NCI-H146 (cell line): ENCODE data around the gene TTC8.
"Not testable (repeated sequence)": the region's sequence is repeated elsewhere in the genome, so short reads cannot be mapped to it uniquely, and the experiment has no call there.

Experiments used
- DNase-seq: peaks from one replicate; lab custom pipeline; 2025; lab: John Stamatoyannopoulos, UW

Gene TTC8

DNA sequence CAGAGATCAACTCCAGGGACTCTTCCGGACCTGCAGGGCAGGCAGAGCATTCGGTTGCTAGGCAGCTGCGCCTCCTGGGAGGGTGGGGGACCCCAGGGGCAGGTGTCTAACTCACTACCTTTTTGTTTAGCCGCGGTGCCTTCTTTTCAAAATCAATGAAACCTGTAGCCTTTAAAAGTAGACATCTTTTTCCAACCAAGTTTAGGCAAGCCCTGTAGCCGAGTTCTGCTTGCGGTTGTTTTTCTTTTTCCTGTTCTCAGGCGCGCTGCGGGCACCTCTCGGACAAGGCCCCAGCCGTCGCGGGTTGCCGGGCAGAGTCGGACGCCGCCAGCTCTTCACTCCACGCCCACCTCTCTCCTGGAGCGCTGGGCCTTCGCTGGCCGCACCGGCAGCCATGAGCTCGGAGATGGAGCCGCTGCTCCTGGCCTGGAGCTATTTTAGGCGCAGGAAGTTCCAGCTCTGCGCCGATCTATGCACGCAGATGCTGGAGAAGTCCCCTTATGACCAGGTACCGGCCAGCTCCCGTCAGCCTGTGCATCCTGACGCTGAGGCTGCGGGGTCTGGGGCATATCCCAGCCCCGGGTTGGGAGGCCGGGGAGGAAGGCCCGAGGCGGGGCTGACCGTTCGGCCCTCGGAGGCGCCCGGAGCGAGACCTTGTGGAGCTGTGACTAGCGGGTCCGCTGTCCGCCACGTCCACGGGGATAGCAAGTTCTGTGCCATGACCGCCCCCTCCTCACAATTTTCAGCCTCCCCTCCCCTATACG lies at the start of gene TTC8:
TSS of gene TTC8 (plus strand) at position 338 of the 764 bp plus-strand sequence. CDS start at position 395, 57 bp downstream.
- peak; percentile 87 for DNase-seq

DNA sequence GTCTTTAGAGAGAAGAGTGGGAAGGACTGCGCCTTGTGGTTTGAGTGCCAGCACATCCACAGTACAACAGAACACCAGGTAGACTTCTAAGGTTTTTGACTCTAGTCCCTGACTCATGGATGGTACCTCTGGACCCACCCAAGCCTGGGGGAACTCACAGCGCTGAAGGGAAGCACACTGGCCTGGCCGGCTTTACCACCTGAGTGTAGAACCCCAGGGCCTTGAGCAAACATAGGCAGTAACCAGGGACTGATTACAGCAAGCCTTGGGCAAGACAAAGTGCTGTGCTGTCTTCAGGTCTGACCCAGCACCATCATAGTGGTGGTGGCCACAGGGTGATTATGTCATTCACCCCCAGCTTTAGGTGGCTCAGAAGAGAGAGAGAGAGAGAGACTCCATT lies 48.9 kb upstream of the TTC8 start:
- no peak for DNase-seq

DNA sequence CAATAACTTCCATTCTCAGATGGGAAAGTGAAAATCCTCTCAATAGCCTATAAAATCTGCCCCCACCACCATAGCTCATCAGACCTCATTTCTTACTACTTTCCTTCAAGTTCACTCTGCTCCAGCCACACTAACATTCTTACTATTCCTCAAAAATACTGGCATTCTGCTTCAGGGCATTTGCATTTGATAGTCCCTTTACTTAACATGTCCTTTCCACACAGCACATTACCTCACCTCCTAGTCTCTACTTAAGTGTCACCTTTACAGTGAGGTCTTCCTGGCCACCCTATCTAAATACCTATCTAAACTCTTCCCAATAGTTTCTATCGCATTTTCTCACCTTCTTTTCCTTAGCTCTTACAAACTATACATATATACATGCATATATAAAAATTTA lies 38.5 kb upstream of the TTC8 start:
- no peak for DNase-seq

DNA sequence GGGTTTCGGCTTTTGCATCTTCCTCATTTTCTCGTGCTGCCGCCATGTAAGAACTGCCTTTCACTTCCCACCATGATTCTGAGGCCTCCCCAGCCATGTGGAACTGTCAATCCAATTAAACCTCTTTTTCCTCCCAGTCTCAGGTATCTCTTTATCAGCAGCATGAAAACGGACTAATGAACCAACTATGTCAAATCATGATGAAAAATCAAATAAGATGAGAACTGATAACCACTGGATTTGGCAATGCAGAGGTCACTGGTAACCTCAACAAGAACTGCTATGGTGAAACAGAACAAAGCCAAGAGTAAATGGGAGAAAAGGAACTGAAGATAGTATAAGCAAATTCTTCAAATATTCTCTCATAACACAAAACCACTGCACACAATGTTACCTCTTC lies 37.7 kb upstream of the TTC8 start:
- DNase-seq: no peak

DNA sequence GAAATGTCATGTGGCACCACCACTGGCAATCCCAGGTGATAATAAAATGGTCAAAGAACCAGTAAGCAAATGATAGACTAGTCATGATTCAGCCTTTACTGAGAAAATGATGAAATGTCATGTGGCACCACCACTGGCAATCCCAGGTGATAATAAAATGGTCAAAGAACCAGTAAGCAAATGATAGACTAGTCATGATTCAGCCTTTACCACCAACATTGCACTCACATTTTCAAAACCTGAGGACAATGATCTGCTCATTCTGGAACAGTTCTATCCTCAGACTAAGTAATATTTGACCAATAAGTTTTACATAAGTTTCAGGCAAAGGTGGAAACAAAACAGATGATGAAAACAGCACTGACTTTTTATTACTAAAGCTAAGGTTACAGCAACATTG lies 34.9 kb upstream of the TTC8 start:
- DNase-seq: not testable (repeated sequence)

DNA sequence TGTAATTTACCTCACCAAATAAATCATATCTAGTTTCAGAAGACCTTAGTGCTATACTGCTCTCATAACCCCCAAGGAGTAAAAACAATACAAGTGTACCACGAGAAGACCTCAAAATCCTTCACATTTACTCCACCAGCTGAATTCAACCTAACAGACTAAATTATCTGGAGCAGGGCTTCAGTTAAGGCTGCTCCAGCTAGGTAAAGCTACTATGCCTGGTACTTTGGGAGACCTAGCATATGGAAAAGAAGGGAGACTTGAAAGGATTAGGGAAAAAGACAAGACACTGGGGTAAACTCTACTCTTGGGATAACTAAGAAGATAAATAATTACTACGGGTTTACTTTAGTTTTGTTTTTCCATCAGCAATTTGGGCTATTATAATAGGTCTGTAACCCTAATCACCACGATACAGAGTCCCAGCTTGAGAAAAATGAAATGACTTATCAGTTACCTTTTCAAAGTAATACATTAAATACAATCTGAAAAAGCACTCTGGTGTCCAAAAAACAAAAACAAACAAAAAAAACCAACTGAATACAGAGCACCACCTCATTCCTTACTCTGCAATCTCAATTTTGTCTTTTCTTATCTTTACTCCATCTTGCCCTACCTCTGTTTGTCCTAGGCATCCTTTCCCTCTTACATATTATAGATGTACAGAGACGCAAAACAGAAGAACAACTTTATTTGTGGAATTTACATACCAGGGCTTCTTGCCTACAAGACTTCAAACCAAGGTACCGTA lies 33.8 kb upstream of the TTC8 start:
- DNase-seq: peak; percentile 1

DNA sequence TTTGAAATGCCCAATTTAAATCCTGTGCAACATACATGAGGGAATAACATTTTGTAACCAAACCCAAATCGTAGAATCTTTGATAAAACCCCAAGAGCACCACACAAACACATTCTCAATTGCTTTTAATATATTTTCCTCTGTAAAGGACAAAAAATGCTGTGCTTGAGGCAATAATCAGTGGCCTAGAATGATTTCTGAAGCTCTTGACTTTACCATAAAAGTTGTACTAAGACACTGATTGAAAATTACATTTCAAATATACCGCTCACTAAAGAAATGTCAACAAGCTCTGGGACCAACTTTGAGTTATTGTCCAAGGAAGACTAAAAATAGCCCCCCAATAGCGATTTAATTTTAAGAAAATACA lies 33.2 kb upstream of the TTC8 start:
- no peak for DNase-seq

DNA sequence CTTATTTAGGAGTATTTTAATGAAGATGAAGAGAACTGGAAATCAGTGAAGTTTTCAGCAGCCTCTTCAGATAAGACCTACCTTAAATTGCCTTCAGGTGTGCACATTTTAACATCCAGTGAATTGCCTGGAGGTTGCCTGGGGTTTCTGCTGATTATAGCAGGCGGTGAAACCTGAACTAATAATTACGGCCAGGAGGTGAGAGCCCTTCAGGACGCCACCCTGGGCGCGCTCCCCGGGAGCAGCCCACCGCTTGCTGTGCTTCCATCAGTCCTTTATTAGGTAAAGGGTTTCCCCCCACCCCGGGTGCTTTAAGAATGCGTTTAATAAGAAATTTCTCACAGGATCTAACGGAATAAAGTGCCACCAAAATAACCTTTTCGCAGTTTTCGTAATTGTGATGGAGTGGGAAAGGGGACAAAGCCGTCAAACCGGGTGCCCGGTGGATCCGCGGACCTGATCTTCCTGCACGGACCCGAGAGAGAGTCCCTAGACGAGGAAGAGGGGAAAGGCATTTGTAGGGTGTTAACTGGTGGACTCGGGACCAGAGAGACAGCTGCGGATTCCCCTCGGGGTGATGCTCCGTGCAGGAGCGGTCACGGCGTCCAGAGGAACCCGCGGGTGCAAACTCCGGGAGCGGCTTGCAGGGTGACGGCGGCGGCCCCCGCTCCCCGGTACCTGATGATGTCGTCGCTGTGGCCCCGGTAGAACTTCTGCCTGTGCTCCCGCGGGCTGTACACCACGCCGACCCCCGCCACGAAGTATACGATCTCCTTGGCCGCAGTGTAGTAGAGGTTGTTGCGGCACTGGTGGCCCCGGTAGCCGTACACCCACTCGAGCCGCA lies 32.6 kb upstream of the TTC8 start:
- DNase-seq: peak; percentile 83

DNA sequence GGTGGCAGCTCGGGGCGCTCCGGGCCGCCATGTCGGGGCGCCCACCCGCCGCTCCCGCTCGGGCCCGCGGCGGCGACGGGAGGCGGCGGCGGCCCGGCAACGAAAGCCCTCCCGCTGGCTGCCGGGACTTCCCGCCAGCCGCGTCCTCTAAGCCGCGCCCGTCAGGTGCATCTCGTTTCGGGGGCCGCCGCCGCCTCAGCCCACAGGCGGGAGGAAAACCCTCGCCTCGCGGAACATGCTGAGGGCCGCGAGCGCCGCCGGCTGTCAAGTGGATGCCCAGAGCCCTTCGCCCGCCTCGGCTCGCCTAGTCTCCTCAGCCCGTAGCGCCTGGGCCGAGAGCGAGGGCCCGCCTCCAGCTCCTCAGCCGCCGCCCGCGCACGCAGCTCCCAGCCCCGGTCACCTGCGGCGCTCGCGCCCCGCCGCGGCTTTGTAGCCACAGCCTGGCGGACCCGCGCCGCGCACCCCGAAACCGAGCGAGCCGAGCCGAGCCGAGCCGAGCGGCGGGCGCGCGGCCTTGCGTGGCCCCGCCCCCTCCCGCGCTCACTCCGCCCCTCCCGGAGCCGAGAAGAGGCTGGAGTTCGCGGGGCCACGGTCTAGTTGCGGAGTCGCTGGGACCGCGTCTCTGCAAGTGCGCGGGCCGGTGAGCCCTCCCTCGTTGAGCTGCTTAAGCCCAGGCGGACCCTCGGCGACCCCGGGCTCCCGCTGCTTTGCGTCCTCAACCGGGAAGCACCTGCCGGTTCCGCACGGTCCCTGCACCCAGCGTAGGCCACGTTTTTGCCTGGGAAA lies 31.8 kb upstream of the TTC8 start, which contains the start of gene EML5:
TSS of gene EML5 (minus strand) at position 481 of the 786 bp plus-strand sequence. CDS start at position 31, 450 bp downstream.
- DNase-seq: peak; percentile 83

DNA sequence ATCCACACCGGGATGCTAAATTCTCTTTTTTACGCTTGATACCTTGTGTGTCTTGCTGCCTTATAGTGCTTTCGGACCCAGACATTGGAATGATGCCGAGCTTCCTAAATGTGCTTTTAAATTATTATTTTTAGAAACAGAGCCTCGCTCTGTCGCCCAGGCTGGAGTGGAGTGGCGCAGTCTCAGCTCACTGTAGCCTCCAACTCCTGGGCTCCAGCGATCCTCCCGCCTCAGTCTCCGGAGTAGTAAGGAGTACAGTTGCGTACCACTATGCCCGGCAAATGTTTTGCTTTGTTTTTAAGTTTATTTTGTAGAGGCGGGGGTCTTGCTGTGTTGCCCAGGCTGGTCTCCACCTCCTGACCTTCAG lies 31.2 kb upstream of the TTC8 start:
- no peak for DNase-seq

DNA sequence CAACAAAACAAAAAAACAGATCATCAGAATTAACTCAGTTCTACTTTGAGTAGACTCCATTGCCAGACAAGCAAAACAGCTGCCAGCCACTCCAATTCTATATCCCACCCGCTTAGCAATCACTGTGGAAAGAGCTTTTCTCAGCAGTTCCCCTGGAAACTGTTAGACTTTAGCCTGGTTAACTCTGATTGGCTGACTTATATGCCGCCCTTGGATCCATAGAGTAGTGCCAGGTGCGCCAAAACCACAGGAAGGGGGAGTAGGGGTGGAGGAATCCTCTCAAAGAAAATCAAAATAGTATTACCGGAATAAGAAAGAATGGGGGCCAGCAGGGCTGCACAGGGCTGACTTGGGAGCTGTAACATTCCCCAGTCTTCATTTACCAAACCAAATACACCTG lies 26.3 kb upstream of the TTC8 start:
- DNase-seq: peak; percentile 71

DNA sequence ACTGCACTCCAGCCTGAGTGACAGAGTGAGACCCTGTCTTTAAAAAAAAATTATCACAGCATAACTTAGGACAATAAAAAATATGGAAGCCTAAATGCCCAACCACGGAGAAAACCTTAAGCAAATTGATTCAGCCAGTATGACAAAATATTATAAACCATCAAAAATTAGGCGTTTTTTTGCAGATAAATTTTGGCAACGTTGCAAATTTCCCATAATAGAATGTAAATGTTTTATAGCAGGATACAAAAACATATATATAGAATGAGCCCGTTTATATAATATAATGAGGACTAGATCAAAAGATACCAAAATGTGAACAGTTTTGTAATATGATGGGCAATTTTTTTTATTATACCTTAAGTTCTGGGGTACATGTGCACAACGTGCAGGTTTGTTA lies 24.9 kb upstream of the TTC8 start:
- DNase-seq: no peak

DNA sequence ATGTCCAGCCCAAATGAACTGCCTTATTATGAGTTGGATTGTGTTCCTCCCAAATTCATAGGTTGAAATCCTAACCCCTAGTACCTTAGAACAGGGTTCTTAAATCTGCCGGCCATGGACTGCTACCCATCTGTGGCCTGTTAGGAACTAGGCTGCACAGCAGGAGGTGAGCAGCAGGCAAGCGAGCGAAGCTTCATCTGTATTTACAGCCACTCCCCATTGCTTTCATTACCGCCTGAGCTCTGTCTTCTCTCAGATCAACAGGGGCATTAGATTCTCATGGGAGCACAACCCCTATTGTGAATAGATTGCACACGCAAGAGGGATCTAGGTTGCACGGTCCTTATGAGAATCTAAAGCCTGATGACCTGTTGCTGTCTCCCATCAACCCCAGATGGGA lies 21.9 kb upstream of the TTC8 start:
- DNase-seq: peak; percentile 44

DNA sequence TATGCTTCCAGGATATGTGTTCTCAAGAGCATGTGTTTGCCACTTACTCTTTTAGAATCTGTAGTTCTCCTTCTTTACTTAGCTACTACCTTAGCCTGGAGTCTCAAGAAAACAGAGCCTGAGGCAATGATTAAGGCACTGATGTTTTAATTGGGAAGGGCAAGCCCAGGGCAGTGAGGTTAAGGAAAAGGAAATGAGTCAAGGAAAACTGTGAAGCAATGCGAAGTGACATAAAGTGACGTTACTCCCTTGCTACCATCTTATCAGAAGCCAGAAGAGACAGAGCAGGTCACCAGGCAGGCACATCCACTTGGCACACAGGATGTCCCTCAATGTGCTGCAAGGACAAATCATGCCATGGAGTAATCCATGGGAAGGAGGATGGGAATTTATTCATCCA lies 20.4 kb upstream of the TTC8 start:
- DNase-seq: no peak

DNA sequence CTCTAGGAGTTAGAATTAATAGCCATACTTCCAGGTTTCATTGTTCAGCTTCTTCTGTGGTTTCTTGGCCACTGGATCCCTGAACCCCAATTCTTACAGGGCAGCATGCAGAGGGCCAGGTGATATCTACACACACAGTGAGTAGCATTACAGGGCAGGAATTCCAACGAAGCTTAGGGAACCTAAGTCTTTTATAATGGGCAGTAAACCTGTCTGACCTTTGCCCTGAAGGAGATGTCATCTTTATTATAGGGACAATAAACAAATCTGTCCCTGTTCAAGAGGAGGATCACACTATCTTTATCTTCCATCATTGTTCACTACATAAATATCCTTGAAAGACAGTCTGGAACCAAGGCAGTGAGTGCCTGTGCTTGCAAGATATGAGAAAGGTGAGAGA lies 20.0 kb upstream of the TTC8 start:
- no peak for DNase-seq

DNA sequence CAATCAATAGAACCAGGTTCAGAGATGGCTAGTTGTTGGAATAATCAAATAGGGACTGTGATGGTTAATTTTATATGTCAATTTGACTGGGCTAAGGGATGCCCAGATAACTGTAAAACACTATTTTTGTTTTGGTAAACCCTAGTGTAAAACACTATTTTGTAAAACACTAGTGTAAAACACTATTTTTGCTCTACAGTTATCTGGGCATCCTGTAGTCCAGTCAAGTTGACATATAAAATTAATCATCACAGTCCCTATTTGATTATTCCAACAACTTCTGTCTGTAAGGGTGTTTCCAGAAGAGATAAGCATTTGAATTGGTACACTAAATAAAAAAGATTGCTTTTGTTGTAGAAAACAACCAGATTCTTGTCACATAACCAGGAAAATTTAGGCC lies 16.1 kb upstream of the TTC8 start:
- no peak for DNase-seq

DNA sequence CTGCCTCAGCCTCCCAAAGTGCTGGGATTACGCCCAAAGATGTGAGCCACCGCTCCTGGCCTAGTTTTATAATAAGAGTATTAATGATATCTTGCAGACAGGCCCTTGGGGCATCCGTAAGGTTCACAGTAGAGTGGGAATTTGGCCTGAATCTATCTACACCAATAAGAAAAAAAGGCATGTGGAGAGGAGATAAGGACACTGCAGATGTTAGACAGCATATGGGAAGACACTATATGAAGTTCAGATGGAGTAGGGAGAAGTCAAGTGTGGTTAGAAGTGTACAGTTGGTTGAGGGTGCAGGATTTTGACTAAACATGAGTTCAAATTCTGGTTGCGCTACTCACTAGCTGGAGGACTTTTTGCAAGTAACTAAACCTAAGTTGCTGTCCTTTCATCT lies 8.5 kb upstream of the TTC8 start:
- no peak for DNase-seq

DNA sequence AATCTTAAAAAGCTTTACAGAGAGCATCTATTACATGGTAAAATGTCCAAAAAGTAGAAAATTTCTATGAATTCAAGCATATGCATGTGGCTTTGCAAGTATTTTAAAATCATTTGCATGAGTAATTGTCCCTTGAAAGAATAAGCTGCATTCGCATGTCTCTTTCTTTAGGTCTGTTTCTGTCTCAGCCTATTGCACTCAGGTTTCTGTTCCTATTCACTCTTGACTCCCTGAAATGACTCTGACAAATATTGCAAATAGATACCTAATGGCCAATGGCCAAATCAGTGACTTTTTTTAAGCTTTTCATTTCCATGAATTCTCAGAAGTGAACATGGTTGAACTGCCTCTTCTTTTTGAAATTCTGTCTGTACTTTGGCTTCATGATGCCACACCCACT lies 6.4 kb upstream of the TTC8 start:
- no peak for DNase-seq

DNA sequence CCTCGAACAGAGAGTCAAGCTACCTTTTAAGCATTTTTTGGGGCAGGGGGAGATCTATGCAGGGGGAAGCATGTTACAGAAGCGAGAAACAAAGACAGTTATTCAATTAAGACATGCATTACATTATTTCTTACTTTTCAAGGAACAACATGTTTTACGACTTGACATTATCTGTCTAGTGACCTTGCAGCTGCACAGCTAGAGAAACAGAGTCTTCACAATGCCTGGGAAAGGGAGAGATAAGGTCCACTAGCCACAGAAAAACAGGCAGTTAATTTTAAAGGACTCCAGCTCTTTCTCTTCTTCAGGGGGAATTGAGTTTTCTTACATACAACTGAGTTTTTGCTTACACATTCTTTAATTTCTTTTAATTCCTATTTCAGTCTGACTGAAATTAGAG lies 4.8 kb upstream of the TTC8 start:
- DNase-seq: not testable (repeated sequence)

DNA sequence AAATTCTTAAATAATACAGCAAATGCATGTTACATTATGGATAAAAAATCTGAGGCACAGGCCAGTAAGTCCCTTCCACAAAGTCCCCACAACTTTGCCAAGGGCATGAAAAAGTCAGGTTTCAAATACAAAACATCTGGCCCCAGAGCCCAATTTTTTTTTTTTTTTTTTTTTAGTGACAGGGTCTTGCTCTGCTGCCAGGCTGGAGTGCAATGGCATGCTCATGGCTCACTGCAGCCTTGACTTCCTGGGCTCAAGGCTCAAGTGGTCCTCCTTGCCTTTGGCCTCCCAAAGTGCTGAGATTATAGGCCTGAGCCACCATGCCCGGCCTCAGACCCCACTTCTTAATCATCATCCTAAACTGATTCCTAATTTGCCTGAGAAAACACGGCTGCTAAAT lies 3.1 kb upstream of the TTC8 start:
- DNase-seq: no peak

DNA sequence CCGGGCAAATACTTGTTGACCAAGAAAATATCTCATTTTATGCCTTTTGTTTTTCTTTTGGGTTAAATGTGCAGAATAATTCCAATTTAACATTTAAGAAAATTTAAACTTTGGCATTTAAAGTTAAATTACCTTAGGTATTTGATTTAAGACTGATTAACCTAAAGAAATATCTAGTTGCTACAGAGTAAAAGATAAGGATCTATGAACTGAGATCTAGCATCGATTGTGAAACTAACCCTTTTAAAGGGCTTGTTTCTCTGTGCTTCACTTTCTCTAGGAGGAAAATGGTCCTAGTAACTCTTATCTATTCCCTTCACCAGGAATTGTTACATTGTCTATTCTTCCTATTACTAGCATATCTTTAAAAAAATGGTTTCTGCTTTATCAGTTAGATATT lies 2.6 kb upstream of the TTC8 start:
- DNase-seq: no peak

DNA sequence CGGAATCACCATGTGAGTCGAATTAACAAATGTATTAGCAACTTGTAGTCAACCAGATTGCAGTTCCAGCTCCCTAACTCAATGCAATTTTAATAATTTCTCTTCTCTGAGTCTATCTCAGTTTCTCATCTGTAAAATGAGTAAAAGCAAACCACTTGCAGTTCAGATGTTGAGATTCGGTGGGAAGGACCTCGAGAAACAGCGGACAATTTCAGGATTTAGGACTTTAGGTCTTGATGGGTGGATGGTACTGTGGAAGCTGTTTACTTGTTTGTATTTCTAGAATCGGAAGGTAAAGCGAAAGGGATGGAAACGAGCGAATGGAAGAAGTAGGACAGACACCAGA lies 510 bp upstream of the TTC8 start:
- DNase-seq: no peak
